Ascending aorta (tissue), 2 donors: ENCODE measurements around the gene DMKN. TPM values are rescaled to one million over a fixed set of nuclear protein-coding genes. Genes with fewer than 3 reads are reported as not detected.

ENCODE experiments used
- DNase-seq, 2 donors: peaks; one replicate each; pipeline ENCODE4 v3.0.0-alpha.2; 2019; ENCODE audit warnings: low spot score in 2 of 2
- H3K27ac ChIP-seq, 2 donors: fragments of 200-600 bp; sonication (generic); one replicate each; pipeline ENCODE4 v1.5.1; 2016 to 2017; ENCODE audit warnings: mild to moderate bottlenecking in 1 of 2
- H3K27me3 ChIP-seq: fragments of 200-600 bp; sonication (generic); one replicate; pipeline ENCODE4 v1.5.1; 2017
- H3K36me3 ChIP-seq, 2 donors: fragments of 200-600 bp; sonication (generic); one replicate each; pipeline ENCODE4 v1.5.1; 2016
- H3K4me1 ChIP-seq, 2 donors: fragments of 200-600 bp; sonication (generic); one replicate each; pipeline ENCODE4 v1.5.1; 2016 to 2017; ENCODE audit warnings: mild to moderate bottlenecking in 1 of 2
- H3K4me3 ChIP-seq, 2 donors: fragments of 200-600 bp; sonication (generic); one replicate each; pipeline ENCODE4 v1.5.1; 2016 to 2017; ENCODE audit warnings: mild to moderate bottlenecking in 1 of 2
- H3K9me3 ChIP-seq, 2 donors: fragments of 200-600 bp; sonication (generic); one replicate each; pipeline ENCODE4 v1.5.1; 2016
- intact Hi-C: fragments of 100-400 bp; cut with DNase I; formaldehyde crosslinking; loops from one replicate; pipeline ENCODE4 v1.15.1; 2023
- total RNA-seq: library from RNA; depleted of rRNA; stranded (reverse); fragments of >200 nt; gene quantifications from one replicate; pipeline ENCODE4 v1.1.0, GENCODE V29; 2016
- TF ChIP-seq, protein P1 (sequence below), 3 experiments: fragments of 200-600 bp in 2 of 3; fragments of 450-650 bp in 1 of 3; sonication (generic) in 2 of 3; IDR thresholded peaks; one replicate each; pipeline ENCODE4 v1.5.1; 2016 to 2019; ENCODE audit warnings: antibody characterized with exemption in 3 of 3, mild to moderate bottlenecking in 1 of 3, moderate library complexity in 1 of 3

The DMKN gene
- total RNA-seq, 1 donor from 2014 or later = 1.7 TPM

DNA sequence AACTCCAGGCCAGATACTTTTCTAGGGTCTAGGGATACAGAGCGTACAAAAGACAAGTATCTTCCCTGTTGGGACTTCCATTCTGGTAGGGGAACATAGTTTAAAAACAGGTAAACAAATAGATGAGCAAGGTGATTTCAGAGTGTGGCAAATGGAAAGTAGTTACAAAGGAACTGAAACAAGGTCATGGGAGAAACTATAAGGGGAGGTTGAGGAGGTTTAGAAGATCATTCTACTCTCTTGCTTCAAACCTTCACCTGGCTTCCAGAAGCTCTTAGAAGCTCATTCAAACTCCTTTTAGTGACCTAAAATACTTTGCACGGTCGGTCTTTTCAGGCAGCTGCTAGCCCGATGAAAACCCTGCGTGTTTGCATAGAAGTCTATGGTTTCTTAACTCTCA lies 56.3 kb downstream of the DMKN start:
- Histone ChIP-seq H3K9me3 (no peaks in the 10 kb centered on the region), H3K4me1 (no peaks in the 10 kb centered on the region)
- intact Hi-C loops = no loop called here

GRCh38 chr19:35455616-35456201 lies 57.7 kb downstream of the DMKN start:
- no peaks in the 10 kb centered on the region for H3K9me3 ChIP-seq
- TF ChIP-seq, protein P1, sequence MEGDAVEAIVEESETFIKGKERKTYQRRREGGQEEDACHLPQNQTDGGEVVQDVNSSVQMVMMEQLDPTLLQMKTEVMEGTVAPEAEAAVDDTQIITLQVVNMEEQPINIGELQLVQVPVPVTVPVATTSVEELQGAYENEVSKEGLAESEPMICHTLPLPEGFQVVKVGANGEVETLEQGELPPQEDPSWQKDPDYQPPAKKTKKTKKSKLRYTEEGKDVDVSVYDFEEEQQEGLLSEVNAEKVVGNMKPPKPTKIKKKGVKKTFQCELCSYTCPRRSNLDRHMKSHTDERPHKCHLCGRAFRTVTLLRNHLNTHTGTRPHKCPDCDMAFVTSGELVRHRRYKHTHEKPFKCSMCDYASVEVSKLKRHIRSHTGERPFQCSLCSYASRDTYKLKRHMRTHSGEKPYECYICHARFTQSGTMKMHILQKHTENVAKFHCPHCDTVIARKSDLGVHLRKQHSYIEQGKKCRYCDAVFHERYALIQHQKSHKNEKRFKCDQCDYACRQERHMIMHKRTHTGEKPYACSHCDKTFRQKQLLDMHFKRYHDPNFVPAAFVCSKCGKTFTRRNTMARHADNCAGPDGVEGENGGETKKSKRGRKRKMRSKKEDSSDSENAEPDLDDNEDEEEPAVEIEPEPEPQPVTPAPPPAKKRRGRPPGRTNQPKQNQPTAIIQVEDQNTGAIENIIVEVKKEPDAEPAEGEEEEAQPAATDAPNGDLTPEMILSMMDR (IDR thresholded peaks at IDR 0.05) = no peak
- no peaks in the 10 kb centered on the region for H3K27me3 ChIP-seq
- H3K27ac ChIP-seq = no peak overlapping the region
- no peak overlapping the region for H3K4me3 ChIP-seq
- no peak for DNase-seq
- no peaks in the 10 kb centered on the region for H3K4me1 ChIP-seq
- intact Hi-C loops = no loop called here
- no peaks in the 10 kb centered on the region for H3K36me3 ChIP-seq

More for the DNA sequence above, 56.3 kb downstream of the DMKN start:
- H3K27ac ChIP-seq = no peak overlapping the region
- no peaks in the 10 kb centered on the region for H3K36me3 ChIP-seq
- no peak overlapping the region for H3K4me3 ChIP-seq
- TF ChIP-seq, protein P1 (IDR thresholded peaks at IDR 0.05) = no peak
- no peak for DNase-seq
- no peaks in the 10 kb centered on the region for H3K27me3 ChIP-seq

- H3K9me3 ChIP-seq = no peaks in the 10 kb centered on the region
- H3K4me1 ChIP-seq = no peaks in the 10 kb centered on the region
- TF ChIP-seq, protein P1 (IDR thresholded peaks at IDR 0.05) = no peak
- H3K36me3 ChIP-seq = no peaks in the 10 kb centered on the region
- intact Hi-C loops = no loop called here
- H3K4me3 ChIP-seq = no peak overlapping the region
- H3K27ac ChIP-seq = no peak overlapping the region
- no peak for DNase-seq
- H3K27me3 ChIP-seq = no peaks in the 10 kb centered on the region
Measured at GRCh38 chr19:35454663-35455062, 58.8 kb downstream of the DMKN start.

DNA sequence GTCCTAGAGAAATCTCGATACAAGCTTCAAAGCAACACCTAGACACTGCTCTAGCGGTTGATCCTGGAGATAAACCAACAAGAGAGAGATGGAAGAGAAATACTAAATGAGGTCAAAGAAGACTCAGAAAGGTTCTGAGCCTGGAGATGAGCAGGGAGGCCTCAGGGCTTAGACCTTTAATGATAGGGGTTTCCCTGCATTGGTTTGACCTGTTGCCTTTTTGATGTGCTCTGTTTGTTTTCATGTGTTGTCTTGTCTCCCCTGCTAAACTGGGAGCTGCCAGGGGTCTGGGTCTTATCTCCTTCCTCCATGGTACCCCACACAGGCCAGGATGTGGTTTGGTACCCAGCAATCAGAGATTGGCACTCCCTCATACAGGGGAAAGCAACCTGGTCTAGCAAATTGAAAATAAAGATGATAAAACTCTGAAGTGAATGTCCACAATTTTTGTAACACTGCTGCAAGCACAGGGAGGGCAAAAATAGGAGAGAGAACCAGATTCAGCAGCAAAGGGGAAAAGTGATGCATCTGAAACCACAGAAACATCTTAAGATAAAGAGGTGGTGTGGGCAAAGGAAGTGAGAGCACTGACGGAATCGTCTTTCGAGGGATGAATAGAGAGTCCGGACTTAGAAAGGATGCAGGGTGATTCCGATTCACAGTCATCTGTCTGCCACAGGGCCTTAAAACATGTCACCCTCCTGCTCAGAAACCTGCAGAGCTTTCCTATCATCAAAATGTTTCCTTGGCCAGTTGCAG lies 61.9 kb downstream of the DMKN start:
- H3K27ac ChIP-seq = no peak overlapping the region
- intact Hi-C loops = no loop called here
- no peaks in the 10 kb centered on the region for H3K9me3 ChIP-seq
- no peaks in the 10 kb centered on the region for H3K4me1 ChIP-seq
- TF ChIP-seq, protein P1 (IDR thresholded peaks at IDR 0.05) = no peak
- H3K4me3 ChIP-seq = no peak overlapping the region
- no peaks in the 10 kb centered on the region for H3K36me3 ChIP-seq
- no peaks in the 10 kb centered on the region for H3K27me3 ChIP-seq
- DNase-seq = no peak

GRCh38 chr19:35449359-35450043 lies 63.9 kb downstream of the DMKN start:
- no peak overlapping the region for H3K27ac ChIP-seq
- no peaks in the 10 kb centered on the region for H3K4me1 ChIP-seq
- H3K9me3 ChIP-seq = no peaks in the 10 kb centered on the region
- H3K4me3 ChIP-seq = no peak overlapping the region
- no peak for DNase-seq
- H3K27me3 ChIP-seq = no peaks in the 10 kb centered on the region
- intact Hi-C loops = no loop called here
- TF ChIP-seq, protein P1 (IDR thresholded peaks at IDR 0.05) = no peak
- no peaks in the 10 kb centered on the region for H3K36me3 ChIP-seq
